Measurements from ENCODE around the gene RASA4.
A peak's percentile ranks its signal among the peaks of the same experiment; 100 is the strongest.
"Not testable (repeated sequence)": the region's sequence is repeated elsewhere in the genome, so short reads cannot be mapped to it uniquely, and the experiment has no call there.

Gene RASA4

GRCh38 chr7:102616507-102617125 lies at the start of gene RASA4:
Gene RASA4, minus strand, starts transcription at chr7:102616756. Its CDS starts 67 bp downstream, at chr7:102616689.
- DNase-seq (ENCODE audit: extremely low read depth, low read depth), result not testable (repeated sequence)
- peak within 1 kb of the TSS; percentile 28 for H3K4me3 ChIP-seq (replicated peaks; ENCODE audit: low read depth, low read length)

GRCh38 chr7:102664765-102665164 lies 48.2 kb upstream of the RASA4 start:
- H3K4me3 ChIP-seq (replicated peaks; ENCODE audit: low read depth, low read length); DNase-seq (ENCODE audit: extremely low read depth, low read depth): not testable (repeated sequence)

GRCh38 chr7:102649924-102650323 lies 33.4 kb upstream of the RASA4 start, which contains the start of gene SPDYE2B:
Gene SPDYE2B, plus strand, starts transcription at chr7:102650319. Its CDS starts 2,030 bp downstream, at chr7:102652349.
- DNase-seq (ENCODE audit: extremely low read depth, low read depth); H3K4me3 ChIP-seq (replicated peaks; ENCODE audit: low read depth, low read length): not testable (repeated sequence)

- not testable (repeated sequence) for DNase-seq (ENCODE audit: extremely low read depth, low read depth); H3K4me3 ChIP-seq (replicated peaks; ENCODE audit: low read depth, low read length)
Observed at GRCh38 chr7:102647813-102648212, 31.3 kb upstream of the RASA4 start.

GRCh38 chr7:102643404-102643803 lies 26.8 kb upstream of the RASA4 start:
- not testable (repeated sequence) for DNase-seq (ENCODE audit: extremely low read depth, low read depth); H3K4me3 ChIP-seq (replicated peaks; ENCODE audit: low read depth, low read length)

GRCh38 chr7:102642691-102643090 lies 26.1 kb upstream of the RASA4 start, which contains the start of gene UPK3BL1:
Gene UPK3BL1, minus strand, starts transcription at chr7:102642791. Its CDS starts 50 bp downstream, at chr7:102642741.
- DNase-seq (ENCODE audit: extremely low read depth, low read depth), result not testable (repeated sequence)

GRCh38 chr7:102638848-102639247 lies 22.3 kb upstream of the RASA4 start:
- not testable (repeated sequence) for DNase-seq (ENCODE audit: extremely low read depth, low read depth); H3K4me3 ChIP-seq (replicated peaks; ENCODE audit: low read depth, low read length)

More at GRCh38 chr7:102642691-102643090, 26.1 kb upstream of the RASA4 start, which contains the start of gene UPK3BL1:
- H3K4me3 ChIP-seq (replicated peaks; ENCODE audit: low read depth, low read length), result not testable (repeated sequence)

- not testable (repeated sequence) for H3K4me3 ChIP-seq (replicated peaks; ENCODE audit: low read depth, low read length); DNase-seq (ENCODE audit: extremely low read depth, low read depth)
Observed at GRCh38 chr7:102636956-102637355, 20.4 kb upstream of the RASA4 start.

- not testable (repeated sequence) for DNase-seq (ENCODE audit: extremely low read depth, low read depth); H3K4me3 ChIP-seq (replicated peaks; ENCODE audit: low read depth, low read length)
Observed at GRCh38 chr7:102635354-102635753, 18.8 kb upstream of the RASA4 start.

- not testable (repeated sequence) for DNase-seq (ENCODE audit: extremely low read depth, low read depth); H3K4me3 ChIP-seq (replicated peaks; ENCODE audit: low read depth, low read length)
Observed at GRCh38 chr7:102634299-102634698, 17.7 kb upstream of the RASA4 start.

GRCh38 chr7:102630622-102631021 lies 14.1 kb upstream of the RASA4 start:
- DNase-seq (ENCODE audit: extremely low read depth, low read depth); H3K4me3 ChIP-seq (replicated peaks; ENCODE audit: low read depth, low read length): not testable (repeated sequence)

- not testable (repeated sequence) for H3K4me3 ChIP-seq (replicated peaks; ENCODE audit: low read depth, low read length); DNase-seq (ENCODE audit: extremely low read depth, low read depth)
Observed at GRCh38 chr7:102627271-102627904, 10.8 kb upstream of the RASA4 start.

- not testable (repeated sequence) for DNase-seq (ENCODE audit: extremely low read depth, low read depth); H3K4me3 ChIP-seq (replicated peaks; ENCODE audit: low read depth, low read length)
Observed at GRCh38 chr7:102618122-102618521, 1.6 kb upstream of the RASA4 start.

- H3K4me3 ChIP-seq (replicated peaks; ENCODE audit: low read depth, low read length); DNase-seq (ENCODE audit: extremely low read depth, low read depth): not testable (repeated sequence)
Observed at GRCh38 chr7:102615930-102616329, 626 bp downstream of the RASA4 start.

GRCh38 chr7:102614873-102615272 lies 1.7 kb downstream of the RASA4 start:
- not testable (repeated sequence) for H3K4me3 ChIP-seq (replicated peaks; ENCODE audit: low read depth, low read length); DNase-seq (ENCODE audit: extremely low read depth, low read depth)

GRCh38 chr7:102614346-102614697 lies 2.2 kb downstream of the RASA4 start:
- not testable (repeated sequence) for DNase-seq (ENCODE audit: extremely low read depth, low read depth)

GRCh38 chr7:102613575-102614345 lies 2.8 kb downstream of the RASA4 start:
- H3K4me3 ChIP-seq (replicated peaks; ENCODE audit: low read depth, low read length); DNase-seq (ENCODE audit: extremely low read depth, low read depth): not testable (repeated sequence)

More at GRCh38 chr7:102614346-102614697, 2.2 kb downstream of the RASA4 start:
- H3K4me3 ChIP-seq (replicated peaks; ENCODE audit: low read depth, low read length), result not testable (repeated sequence)

GRCh38 chr7:102611675-102612325 lies 4.8 kb downstream of the RASA4 start:
- not testable (repeated sequence) for H3K4me3 ChIP-seq (replicated peaks; ENCODE audit: low read depth, low read length); DNase-seq (ENCODE audit: extremely low read depth, low read depth)
